ENCODE results near the gene SGCG. TPM values are rescaled to one million over a fixed set of nuclear protein-coding genes. Genes with fewer than 3 reads are reported as not detected.
A peak's percentile ranks its signal among the peaks of the same experiment; 100 is the strongest.
"Not testable (repeated sequence)": the region's sequence is repeated elsewhere in the genome, so short reads cannot be mapped to it uniquely, and the experiment has no call there.

The SGCG gene
- total RNA-seq, 1 experiment from 2014 or later, result 15.4 TPM

- no peak for DNase-seq
- Histone ChIP-seq H3K36me3 (peaks cover 4% of the 10 kb centered on the region; the same call in 1 of the 2 replicates), H3K4me3 (no peak overlapping the region), H3K9me3 (0 out of 2 replicates have a peak, but pooled peaks cover 2% of the 10 kb centered on the region), H3K27me3 (no peaks in the 10 kb centered on the region)
Observed at GRCh38 chr13:23288995-23289394, 108.2 kb downstream of the SGCG start.

GRCh38 chr13:23289917-23290357 is 109.2 kb downstream of the SGCG start:
- peak; percentile 92 for DNase-seq
- H3K27me3 ChIP-seq, result no peaks in the 10 kb centered on the region
- peaks cover 4% of the 10 kb centered on the region; the same call in 1 of the 2 replicates for H3K36me3 ChIP-seq
- H3K9me3 ChIP-seq, result no peaks in the 10 kb centered on the region
- no peak overlapping the region for H3K4me3 ChIP-seq

GRCh38 chr13:23292586-23292985 is 111.8 kb downstream of the SGCG start:
- DNase-seq, result no peak
- H3K4me3 ChIP-seq, result no peak overlapping the region
- H3K27me3 ChIP-seq, result no peaks in the 10 kb centered on the region
- H3K36me3 ChIP-seq, result no peaks in the 10 kb centered on the region; the same call in 1 of the 2 replicates
- no peaks in the 10 kb centered on the region for H3K9me3 ChIP-seq

- H3K27me3 ChIP-seq, H3K9me3 ChIP-seq, H3K36me3 ChIP-seq, DNase-seq, H3K4me3 ChIP-seq: not testable (repeated sequence)
Observed at GRCh38 chr13:23314837-23315236, 134.1 kb downstream of the SGCG start.

GRCh38 chr13:23319883-23320224 is 139.1 kb downstream of the SGCG start:
- H3K4me3 ChIP-seq, result no peak overlapping the region
- DNase-seq, result no peak
- peaks cover 7% of the 10 kb centered on the region; the same call in 1 of the 2 replicates for H3K9me3 ChIP-seq

GRCh38 chr13:23320926-23321534 is 140.3 kb downstream of the SGCG start:
- H3K27me3 ChIP-seq, result no peaks in the 10 kb centered on the region
- peaks cover 7% of the 10 kb centered on the region; the same call in 1 of the 2 replicates for H3K9me3 ChIP-seq
- DNase-seq, result no peak
- H3K4me3 ChIP-seq, result peak overlapping the region; percentile 23; the same call in 1 of the 2 replicates
- H3K36me3 ChIP-seq, result 0 out of 2 replicates have a peak, but pooled peaks cover 3% of the 10 kb centered on the region

More at GRCh38 chr13:23319883-23320224, 139.1 kb downstream of the SGCG start:
- no peaks in the 10 kb centered on the region for H3K27me3 ChIP-seq
- H3K36me3 ChIP-seq, result 0 out of 2 replicates have a peak, but pooled peaks cover 3% of the 10 kb centered on the region

GRCh38 chr13:23321535-23322241 is 140.9 kb downstream of the SGCG start:
- H3K4me3 ChIP-seq, result peak overlapping the region; percentile 23
- DNase-seq, result peak; percentile 95
- 0 out of 2 replicates have a peak, but pooled peaks cover 3% of the 10 kb centered on the region for H3K36me3 ChIP-seq
- peaks cover 7% of the 10 kb centered on the region; the same call in 1 of the 2 replicates for H3K9me3 ChIP-seq
- H3K27me3 ChIP-seq, result no peaks in the 10 kb centered on the region

GRCh38 chr13:23322353-23323336 is 141.9 kb downstream of the SGCG start:
- peaks cover 5% of the 10 kb centered on the region; the same call in 1 of the 2 replicates for H3K9me3 ChIP-seq
- H3K4me3 ChIP-seq, result no peak overlapping the region
- DNase-seq, result no peak
- H3K36me3 ChIP-seq, result peaks cover 3% of the 10 kb centered on the region; the same call in 1 of the 2 replicates
- no peaks in the 10 kb centered on the region for H3K27me3 ChIP-seq

- DNase-seq, result no peak
- H3K9me3 ChIP-seq, result no peaks in the 10 kb centered on the region
- no peaks in the 10 kb centered on the region for H3K27me3 ChIP-seq
- H3K4me3 ChIP-seq, result no peak overlapping the region
- H3K36me3 ChIP-seq, result peaks cover 8% of the 10 kb centered on the region
Observed at GRCh38 chr13:23323946-23324709, 143.3 kb downstream of the SGCG start.

- no peaks in the 10 kb centered on the region for H3K27me3 ChIP-seq
- H3K9me3 ChIP-seq, result no peaks in the 10 kb centered on the region
- peaks cover 18% of the 10 kb centered on the region for H3K36me3 ChIP-seq
- H3K4me3 ChIP-seq, result no peak overlapping the region
- no peak for DNase-seq
Observed at GRCh38 chr13:23325191-23325590, 144.4 kb downstream of the SGCG start.

GRCh38 chr13:23330356-23330755 is 149.6 kb downstream of the SGCG start:
- Histone ChIP-seq H3K36me3 (peaks cover 67% of the 10 kb centered on the region), H3K27me3 (no peaks in the 10 kb centered on the region)
- no peak for DNase-seq

GRCh38 chr13:23339225-23339624 is 158.4 kb downstream of the SGCG start:
- no peaks in the 10 kb centered on the region for H3K27me3 ChIP-seq
- DNase-seq, result no peak
- peaks cover 13% of the 10 kb centered on the region for H3K9me3 ChIP-seq
- no peak overlapping the region for H3K4me3 ChIP-seq
- peaks cover 98% of the 10 kb centered on the region for H3K36me3 ChIP-seq

More at GRCh38 chr13:23330356-23330755, 149.6 kb downstream of the SGCG start:
- H3K9me3 ChIP-seq, result peaks cover 1% of the 10 kb centered on the region; the same call in 1 of the 2 replicates
- no peak overlapping the region for H3K4me3 ChIP-seq

GRCh38 chr13:23344931-23345595 is 164.3 kb downstream of the SGCG start:
- DNase-seq, result no peak
- H3K27me3 ChIP-seq, result no peaks in the 10 kb centered on the region
- no peak overlapping the region for H3K4me3 ChIP-seq
- peaks cover 1% of the 10 kb centered on the region; the same call in 1 of the 2 replicates for H3K9me3 ChIP-seq
- H3K36me3 ChIP-seq, result peaks cover 96% of the 10 kb centered on the region

GRCh38 chr13:23347601-23348000 is 166.8 kb downstream of the SGCG start:
- no peak overlapping the region for H3K4me3 ChIP-seq
- H3K27me3 ChIP-seq, result no peaks in the 10 kb centered on the region
- H3K9me3 ChIP-seq, result 0 out of 2 replicates have a peak, but pooled peaks cover 2% of the 10 kb centered on the region
- DNase-seq, result no peak
- H3K36me3 ChIP-seq, result peaks cover 98% of the 10 kb centered on the region

All from MG63 (cell line).